H9 (cell line): ENCODE data around the gene RNF111. TPM values are rescaled to one million over a fixed set of nuclear protein-coding genes. Genes with fewer than 3 reads are reported as not detected.

Experiments used
- DNase-seq: peaks from one replicate; pipeline ENCODE4 v3.0.0-alpha.2; 2017
- H2AFZ ChIP-seq: one replicate; pipeline ENCODE4 v1.6.1; 2013; ENCODE audit warnings: mild to moderate bottlenecking, low read length, control low read depth, moderate library complexity
- H2AK5ac ChIP-seq: 2 replicates; pipeline ENCODE4 v1.6.1; 2013; ENCODE audit warnings: low read length, control low read depth, mixed read lengths; ENCODE audit not compliant: insufficient read length
- H2BK120ac ChIP-seq: one replicate; pipeline ENCODE4 v1.6.1; 2013; ENCODE audit warnings: low read depth, mild to moderate bottlenecking, low read length, control low read depth, inconsistent platforms; ENCODE audit not compliant: poor library complexity, severe bottlenecking
- H2BK12ac ChIP-seq: 2 replicates; pipeline ENCODE4 v1.6.1; 2013; ENCODE audit warnings: low read length, control low read depth, mixed read lengths, low read depth; ENCODE audit not compliant: insufficient read length
- H2BK15ac ChIP-seq: 2 replicates; pipeline ENCODE4 v1.6.1; 2013; ENCODE audit warnings: low read depth, low read length, control low read depth
- H2BK20ac ChIP-seq: one replicate; pipeline ENCODE4 v1.6.1; 2013; ENCODE audit warnings: low read depth, mild to moderate bottlenecking, low read length, control low read depth, inconsistent platforms; ENCODE audit not compliant: poor library complexity, severe bottlenecking
- H2BK5ac ChIP-seq: 2 replicates; pipeline ENCODE4 v1.6.1; 2013; ENCODE audit warnings: low read length, control low read depth, mixed read lengths; ENCODE audit not compliant: insufficient read length
- H3K14ac ChIP-seq: 2 replicates; pipeline ENCODE4 v1.6.1; 2013; ENCODE audit warnings: low read length, control low read depth; ENCODE audit not compliant: insufficient read depth
- H3K18ac ChIP-seq: 2 replicates; pipeline ENCODE4 v1.6.1; 2013; ENCODE audit warnings: low read depth, mild to moderate bottlenecking, mixed read lengths, low read length, control low read depth; ENCODE audit not compliant: insufficient read length
- H3K23ac ChIP-seq: 2 replicates; pipeline ENCODE4 v1.6.1; 2013; ENCODE audit warnings: low read length, control low read depth, mixed read lengths, low read depth; ENCODE audit not compliant: insufficient read length
- H3K23me2 ChIP-seq: 2 replicates; pipeline ENCODE4 v1.6.1; 2013; ENCODE audit warnings: low read depth, mild to moderate bottlenecking, mixed read lengths, low read length, control low read depth; ENCODE audit not compliant: insufficient read length, poor library complexity, severe bottlenecking
- H3K27ac ChIP-seq: 2 replicates; pipeline ENCODE4 v1.5.1; 2013; ENCODE audit warnings: low read length, control low read depth, mixed read lengths, low read depth; ENCODE audit not compliant: insufficient read length
- H3K27me3 ChIP-seq: 2 replicates; pipeline ENCODE4 v1.6.1; 2013; ENCODE audit warnings: low read length, control low read depth, inconsistent platforms; ENCODE audit not compliant: insufficient read depth
- H3K4ac ChIP-seq: 2 replicates; pipeline ENCODE4 v1.6.1; 2013; ENCODE audit warnings: low read depth, mild to moderate bottlenecking, control low read depth, inconsistent platforms, low read length, moderate library complexity
- H3K4me1 ChIP-seq: 2 replicates; pipeline ENCODE4 v1.6.1; 2013; ENCODE audit warnings: low read length, control low read depth, inconsistent platforms; ENCODE audit not compliant: insufficient read depth
- H3K4me2 ChIP-seq: 2 replicates; pipeline ENCODE4 v1.6.1; 2013; ENCODE audit warnings: low read length, control low read depth, mixed read lengths; ENCODE audit not compliant: insufficient read length, insufficient read depth
- H3K56ac ChIP-seq: 2 replicates; pipeline ENCODE4 v1.6.1; 2013; ENCODE audit warnings: low read depth, mild to moderate bottlenecking, mixed read lengths, low read length, control low read depth; ENCODE audit not compliant: insufficient read length
- H3K79me1 ChIP-seq: 2 replicates; pipeline ENCODE4 v1.6.1; 2013; ENCODE audit warnings: low read depth, mild to moderate bottlenecking, moderate library complexity, low read length, control low read depth, inconsistent platforms; ENCODE audit not compliant: insufficient read depth, poor library complexity, severe bottlenecking
- H3K79me2 ChIP-seq: 2 replicates; pipeline ENCODE4 v1.6.1; 2013; ENCODE audit warnings: low read length, control low read depth, inconsistent platforms; ENCODE audit not compliant: insufficient read depth
- H3K9ac ChIP-seq: 2 replicates; pipeline ENCODE4 v1.6.1; 2013; ENCODE audit warnings: low read length, control low read depth, mixed read lengths; ENCODE audit not compliant: insufficient read length; ENCODE audit errors: extremely low read depth
- H3K9me3 ChIP-seq: one replicate; pipeline ENCODE4 v1.6.1; 2013; ENCODE audit warnings: low read depth, low read length, inconsistent platforms; ENCODE audit not compliant: control insufficient read depth
- H3T11ph ChIP-seq: one replicate; pipeline ENCODE4 v1.6.1; 2013; ENCODE audit warnings: mild to moderate bottlenecking, low read length, control low read depth, inconsistent platforms
- H4K20me1 ChIP-seq: one replicate; pipeline ENCODE4 v1.6.1; 2013; ENCODE audit not compliant: control insufficient read depth, insufficient read length, insufficient read depth
- H4K5ac ChIP-seq: 2 replicates; pipeline ENCODE4 v1.6.1; 2013; ENCODE audit warnings: low read depth, mild to moderate bottlenecking, mixed read lengths, low read length, control low read depth; ENCODE audit not compliant: insufficient read length
- H4K8ac ChIP-seq: replicated peaks from 2 replicates; pipeline ENCODE4 v1.6.1; 2013; ENCODE audit warnings: low read length, control low read depth, mixed read lengths, low read depth; ENCODE audit not compliant: insufficient read length
- H4K91ac ChIP-seq: 2 replicates; pipeline ENCODE4 v1.6.1; 2013; ENCODE audit warnings: low read depth, mild to moderate bottlenecking, moderate library complexity, mixed read lengths, low read length, control low read depth; ENCODE audit not compliant: insufficient read length
- H3K27ac Mint-ChIP-seq, 3 experiments: 2 replicates in 2 of 3; 3 replicates in 1 of 3; pipeline ENCODE4 v1.8.0; 2020 to 2021; ENCODE audit warnings: mixed read lengths in 3 of 3, mild to moderate bottlenecking in 1 of 3, moderate library complexity in 1 of 3
- H3K27me3 Mint-ChIP-seq: 2 replicates; pipeline ENCODE4 v1.8.0; 2021; ENCODE audit warnings: low read depth, mild to moderate bottlenecking, moderate library complexity, mixed read lengths
- H3K36me3 Mint-ChIP-seq, 3 experiments: 2 replicates in 2 of 3; 3 replicates in 1 of 3; pipeline ENCODE4 v1.8.0; 2020 to 2021; ENCODE audit warnings: low read depth in 3 of 3, mixed read lengths in 3 of 3; ENCODE audit not compliant: insufficient read depth in 1 of 3
- H3K4me1 Mint-ChIP-seq, 2 experiments: 2 replicates each; pipeline ENCODE4 v1.8.0; 2020; ENCODE audit warnings: mixed read lengths in 2 of 2
- H3K4me3 Mint-ChIP-seq, 2 experiments: 2 replicates in 1 of 2; 3 replicates in 1 of 2; pipeline ENCODE4 v1.8.0; 2020 to 2021; ENCODE audit warnings: mild to moderate bottlenecking in 2 of 2, mixed read lengths in 2 of 2, moderate library complexity in 1 of 2
- H3K9me3 Mint-ChIP-seq, 2 experiments: 2 replicates in 1 of 2; 3 replicates in 1 of 2; pipeline ENCODE4 v1.8.0; 2020; ENCODE audit warnings: mild to moderate bottlenecking in 2 of 2, mixed read lengths in 2 of 2, moderate library complexity in 1 of 2
- WGBS: extraction: QIAGEN DNeasy Blood & Tissue Kit; methylation state at CpG from one replicate; pipeline ENCODE4 v1.1.7; 2013; ENCODE audit warnings: missing lambda C conversion rate, low lambda C conversion rate, mixed read lengths; ENCODE audit not compliant: insufficient read length; ENCODE audit errors: extremely low coverage; 5-methylcytosine and 5-hydroxymethylcytosine counted together
- total RNA-seq: library from RNA; stranded (reverse); gene quantifications from 2 replicates; pipeline ENCODE4 v1.2.1, GENCODE V29; 2021
- TF ChIP-seq, protein P1 (sequence below): fragments of 200-600 bp; sonication (generic); conservative IDR thresholded peaks from 3 replicates; pipeline ENCODE4 v1.8.0; 2021; ENCODE audit warnings: antibody characterized with exemption, mild to moderate bottlenecking

The RNF111 gene
- total RNA-seq, 1 experiment from 2014 or later: 28.0 TPM

GRCh38 chr15:59138243-59138642 lies 150.8 kb downstream of the RNF111 start:
- no peak overlapping the region for H2BK12ac ChIP-seq
- H4K5ac ChIP-seq: no peak overlapping the region
- Mint-ChIP-seq H3K36me3 (peaks cover 44 to 88% (median 78%) of the 10 kb centered on the region in 3 experiments), H3K9me3 (no peaks in the 10 kb centered on the region), H3K4me3 (no peak overlapping the region), H3K27ac (no peak overlapping the region; a peak in 1 of 7 replicates), H3K27me3 (no peaks in the 10 kb centered on the region; the same call in 1 of the 2 replicates), H3K4me1 (peaks cover 11 to 25% of the 10 kb centered on the region in 2 experiments)
- DNase-seq: peak; percentile 86
- H3K18ac ChIP-seq: no peak overlapping the region
- no peak overlapping the region for H3K56ac ChIP-seq
- H3K9me3 ChIP-seq: no peaks in the 10 kb centered on the region
- no peak overlapping the region for H3K4ac ChIP-seq
- no peaks in the 10 kb centered on the region for H3K79me2 ChIP-seq
- no peak overlapping the region for H2BK5ac ChIP-seq
- H3K9ac ChIP-seq: no peak overlapping the region
- H3K23me2 ChIP-seq: no peaks in the 10 kb centered on the region
- H3K23ac ChIP-seq: no peak overlapping the region
- H2AK5ac ChIP-seq: no peak overlapping the region
- TF ChIP-seq, protein P1, sequence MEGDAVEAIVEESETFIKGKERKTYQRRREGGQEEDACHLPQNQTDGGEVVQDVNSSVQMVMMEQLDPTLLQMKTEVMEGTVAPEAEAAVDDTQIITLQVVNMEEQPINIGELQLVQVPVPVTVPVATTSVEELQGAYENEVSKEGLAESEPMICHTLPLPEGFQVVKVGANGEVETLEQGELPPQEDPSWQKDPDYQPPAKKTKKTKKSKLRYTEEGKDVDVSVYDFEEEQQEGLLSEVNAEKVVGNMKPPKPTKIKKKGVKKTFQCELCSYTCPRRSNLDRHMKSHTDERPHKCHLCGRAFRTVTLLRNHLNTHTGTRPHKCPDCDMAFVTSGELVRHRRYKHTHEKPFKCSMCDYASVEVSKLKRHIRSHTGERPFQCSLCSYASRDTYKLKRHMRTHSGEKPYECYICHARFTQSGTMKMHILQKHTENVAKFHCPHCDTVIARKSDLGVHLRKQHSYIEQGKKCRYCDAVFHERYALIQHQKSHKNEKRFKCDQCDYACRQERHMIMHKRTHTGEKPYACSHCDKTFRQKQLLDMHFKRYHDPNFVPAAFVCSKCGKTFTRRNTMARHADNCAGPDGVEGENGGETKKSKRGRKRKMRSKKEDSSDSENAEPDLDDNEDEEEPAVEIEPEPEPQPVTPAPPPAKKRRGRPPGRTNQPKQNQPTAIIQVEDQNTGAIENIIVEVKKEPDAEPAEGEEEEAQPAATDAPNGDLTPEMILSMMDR: peak; percentile 76
- no peak overlapping the region for H2BK20ac ChIP-seq
- no peak overlapping the region for H2BK120ac ChIP-seq
- H4K91ac ChIP-seq: no peak overlapping the region
- H2BK15ac ChIP-seq: no peak overlapping the region
- H4K20me1 ChIP-seq: no peaks in the 10 kb centered on the region
- no peaks in the 10 kb centered on the region for H3K27me3 ChIP-seq
- no peak overlapping the region for H3K27ac ChIP-seq
- WGBS: no CpG with 5 or more reads among the region's 7 CpGs
- no peak overlapping the region for H3T11ph ChIP-seq
- no peaks in the 10 kb centered on the region for H3K79me1 ChIP-seq
- no peak overlapping the region for H3K14ac ChIP-seq
- no peaks in the 10 kb centered on the region for H3K4me1 ChIP-seq
- no peak overlapping the region for H2AFZ ChIP-seq
- H4K8ac ChIP-seq: no peak overlapping the region
- H3K4me2 ChIP-seq: no peak overlapping the region
